GM10847 (cell line): ENCODE data around the gene CCR4.

Experiments
- POLR2A ChIP-seq: IDR thresholded peaks from 2 replicates; pipeline ENCODE4 v1.6.1; 2011; ENCODE audit not compliant: insufficient read length; ENCODE audit errors: extremely low read depth

Gene CCR4

GRCh38 chr3:33004961-33005360, 53.5 kb downstream of the CCR4 start:
- TF ChIP-seq POLR2A, result no peak
